K562 (cell line): ENCODE measurements around the gene ZNF780B. TPM values are rescaled to one million over a fixed set of nuclear protein-coding genes. Genes with fewer than 3 reads are reported as not detected.

Experiments used
- ATAC-seq: fragments of 200-7000 bp; cut with Tn5 transposase; 3 replicates; pipeline ENCODE4 v1.9.1; 2020; ENCODE audit warnings: moderate library complexity
- BruUV-seq: library from RNA; stranded (reverse); fragments of 400-500 nt; replicated peaks from 2 replicates; lab custom pipeline; 2021; lab: Mats Ljungman, UMichigan
- CTCF ChIA-PET: fragments of 300-600 bp; formaldehyde crosslinking; extraction: SDS; loops from one replicate; lab custom pipeline; 2021; ENCODE audit warnings: low intra/inter-chr PET ratio; lab: Yijun Ruan, JAX
- POLR2A ChIA-PET: fragments of 300-600, 350-650 bp; sonication (Branson Sonifier 250); formaldehyde crosslinking; extraction: SDS; loops from one replicate; lab custom pipeline; 2021; ENCODE audit warnings: antibody characterized with exemption, inconsistent platforms; lab: Yijun Ruan, JAX
- DNase-seq, 4 experiments: peaks; one replicate each; pipeline versions ENCODE4 v3.0.0 to v3.0.0-alpha.2; 2011 to 2018; ENCODE audit warnings: low spot score in 3 of 4, mixed read lengths in 3 of 4; ENCODE audit errors: extremely low read depth in 1 of 4
- FAIRE-seq: peaks from 2 replicates; lab custom pipeline; 2011; peaks lifted over from hg19 to GRCh38; lab: Jason Lieb, UNC
- H2AFZ ChIP-seq: 2 replicates; pipeline ENCODE4 v1.6.0; 2011; ENCODE audit warnings: low read depth, low read length, control low read depth, inconsistent platforms
- H3K27ac ChIP-seq: fragments of 200-600 bp; 3 replicates; pipeline ENCODE4 v1.8.0; 2011; ENCODE audit warnings: low read depth, mild to moderate bottlenecking, control low read depth, inconsistent platforms, low read length, moderate library complexity, mixed read lengths; ENCODE audit errors: extremely low read depth
- H3K27me3 ChIP-seq, 2 experiments: fragments of 300-600 bp in 1 of 2; 2 replicates in 1 of 2; 3 replicates in 1 of 2; pipeline versions ENCODE4 v1.6.0 to v1.8.0; 2011; ENCODE audit warnings: inconsistent platforms in 2 of 2, low read length in 2 of 2, mild to moderate bottlenecking in 1 of 2, mixed read lengths in 1 of 2, moderate library complexity in 1 of 2; ENCODE audit not compliant: control insufficient read depth in 2 of 2, insufficient read depth in 2 of 2
- H3K36me3 ChIP-seq: fragments of 300-600 bp; 3 replicates; pipeline ENCODE4 v1.8.0; 2011; ENCODE audit warnings: mild to moderate bottlenecking, low read length, inconsistent platforms; ENCODE audit not compliant: control insufficient read depth, insufficient read depth
- H3K4me1 ChIP-seq, 2 experiments: fragments of 200-600 bp in 1 of 2; replicated peaks in 1 of 2; 2 replicates in 1 of 2; 3 replicates in 1 of 2; pipeline versions ENCODE4 v1.5.1 to v1.8.0; 2011; ENCODE audit warnings: inconsistent platforms in 2 of 2, low read length in 2 of 2, mild to moderate bottlenecking in 1 of 2, mixed read lengths in 1 of 2, moderate library complexity in 1 of 2; ENCODE audit not compliant: control insufficient read depth in 2 of 2, insufficient read depth in 2 of 2
- H3K4me2 ChIP-seq: 2 replicates; pipeline ENCODE4 v1.6.1; 2011; ENCODE audit warnings: low read length, control low read depth, inconsistent platforms, mixed read lengths; ENCODE audit not compliant: insufficient read depth
- H3K4me3 ChIP-seq: fragments of 200-600 bp; sonication (generic), shearing (Covaris generic); 2 replicates; pipeline ENCODE4 v1.5.1; 2016; ENCODE audit warnings: control low read depth, inconsistent platforms
- H3K79me2 ChIP-seq: fragments of 200-600 bp; 3 replicates; pipeline ENCODE4 v1.8.0; 2011; ENCODE audit warnings: low read length, inconsistent platforms; ENCODE audit not compliant: control insufficient read depth, insufficient read depth
- H3K9ac ChIP-seq, 2 experiments: 2 replicates each; pipeline versions ENCODE4 v1.6.0 to v1.6.1; 2011; ENCODE audit warnings: low read depth in 2 of 2, low read length in 2 of 2, control low read depth in 1 of 2, inconsistent platforms in 1 of 2, mild to moderate bottlenecking in 1 of 2, mixed read lengths in 1 of 2; ENCODE audit not compliant: insufficient read depth in 1 of 2
- H3K9me1 ChIP-seq: one replicate; pipeline ENCODE4 v1.6.0; 2011; ENCODE audit warnings: inconsistent platforms, mild to moderate bottlenecking, low read length, moderate library complexity; ENCODE audit not compliant: control insufficient read depth, insufficient read depth
- H3K9me3 ChIP-seq: replicated peaks from 2 replicates; pipeline ENCODE4 v1.5.1; 2011; ENCODE audit warnings: low read depth, low read length, inconsistent platforms; ENCODE audit not compliant: control insufficient read depth, insufficient read depth
- H4K20me1 ChIP-seq: replicated peaks from 2 replicates; pipeline ENCODE4 v1.6.1; 2011; ENCODE audit warnings: low read length, inconsistent platforms, mixed read lengths; ENCODE audit not compliant: control insufficient read depth, insufficient read depth
- CBX1 ChIP-seq: sonication (generic); IDR thresholded peaks from 2 replicates; pipeline ENCODE4 v1.6.1; 2016; ENCODE audit warnings: antibody characterized with exemption, low read depth, mild to moderate bottlenecking
- CBX3 ChIP-seq, 2 experiments: IDR thresholded peaks; 1 replicate in 1 of 2; 2 replicates in 1 of 2; pipeline ENCODE4 v1.6.1; 2012; ENCODE audit warnings: inconsistent platforms in 2 of 2, low read length in 2 of 2, borderline replicate concordance in 1 of 2, control low read depth in 1 of 2
- CBX5 ChIP-seq: IDR thresholded peaks from 2 replicates; pipeline ENCODE4 v1.6.1; 2014; ENCODE audit warnings: low read depth, borderline replicate concordance
- CC2D1A ChIP-seq: fragments of 450-650 bp; IDR thresholded peaks from 2 replicates; pipeline ENCODE4 v1.6.1; 2017; ENCODE audit warnings: mild to moderate bottlenecking
- ELK1 ChIP-seq: sonication (generic); formaldehyde crosslinking; IDR thresholded peaks from 2 replicates; pipeline ENCODE4 v1.8.1; 2022; ENCODE audit warnings: missing genetic modification reagents
- MGA ChIP-seq: fragments of 450-650 bp; IDR thresholded peaks from 2 replicates; pipeline ENCODE4 v1.6.1; 2016; ENCODE audit warnings: mild to moderate bottlenecking, moderate library complexity
- RAD21 ChIP-seq, 2 experiments: fragments of 250-450 bp in 1 of 2; fragments of 450-650 bp in 1 of 2; sonication (Bioruptor Pico) in 1 of 2; formaldehyde crosslinking in 1 of 2; IDR thresholded peaks in 1 of 2; conservative IDR thresholded peaks in 1 of 2; 2 replicates each; pipeline versions ENCODE4 v1.4.0 to v1.8.0; 2020 to 2022; ENCODE audit warnings: mild to moderate bottlenecking in 2 of 2, moderate library complexity in 1 of 2
- SRSF7 ChIP-seq: fragments of 200-400 bp; formaldehyde crosslinking; optimal IDR thresholded peaks from 2 replicates; pipeline ENCODE3; 2017; ENCODE audit warnings: mild to moderate bottlenecking, low read depth, low read length
- TRIM28 ChIP-seq: fragments of 450-650 bp; IDR thresholded peaks from 2 replicates; pipeline ENCODE4 v1.6.1; 2017
- ZNF146 ChIP-seq: IDR thresholded peaks from one replicate; pipeline ENCODE4 v1.6.1; 2018; ENCODE audit warnings: missing compliant biosample characterization; ENCODE audit not compliant: unreplicated experiment
- WGBS: fragments of 100-300 bp; shearing (Covaris generic); methylation state at CpG from one replicate; pipeline ENCODE4 v1.1.6; 2016; ENCODE audit warnings: low coverage, mixed read lengths; ENCODE audit not compliant: insufficient coverage; ENCODE audit errors: missing lambda C conversion rate; 5-methylcytosine and 5-hydroxymethylcytosine counted together
- in situ Hi-C: fragments of 300-500 bp; cut with MboI; formaldehyde crosslinking; loops from 4 replicates; pipeline ENCODE4 v1.15.0; 2018; ENCODE audit warnings: inconsistent platforms, mixed read lengths
- intact Hi-C: fragments of 100-400 bp; cut with micrococcal nuclease; formaldehyde crosslinking; loops from 2 replicates; pipeline ENCODE4 v1.14.2; 2022
- polyA plus RNA-seq, 8 experiments: library from polyadenylated mRNA; depleted of rRNA in 4 of 8; stranded (reverse) in 5 of 8; unstranded in 3 of 8; fragments of >200 nt; fragmentation: Nextera tagmentation in 2 of 8; fragmentation: Illumina TruSeq in 1 of 8; extraction: Ambion mirVana in 2 of 8; extraction: Trizol in 1 of 8; gene quantifications; 2 replicates each; pipeline versions ENCODE4 v1.2.1 to v1.2.3, GENCODE V29; 2011 to 2014; ENCODE audit warnings: inconsistent platforms in 1 of 8, missing spikeins in 1 of 8
- total RNA-seq, 7 experiments: library from RNA; depleted of rRNA in 6 of 7; stranded (reverse); fragments of >200 nt in 6 of 7; fragmentation: Illumina TruSeq in 2 of 7; extraction: Trizol in 2 of 7; gene quantifications; 2 replicates each; pipeline versions ENCODE4 v1.2.1 to v1.2.3, GENCODE V29; 2011 to 2021; ENCODE audit warnings: low replicate concordance in 1 of 7

ZNF780B gene
- total and polyA plus RNA-seq, 9 of the 15 experiments (the other 6 are each of a cell fraction or from before 2014, with no cell fraction given), result 3.9 to 18.4 (median 8.8) TPM

DNA sequence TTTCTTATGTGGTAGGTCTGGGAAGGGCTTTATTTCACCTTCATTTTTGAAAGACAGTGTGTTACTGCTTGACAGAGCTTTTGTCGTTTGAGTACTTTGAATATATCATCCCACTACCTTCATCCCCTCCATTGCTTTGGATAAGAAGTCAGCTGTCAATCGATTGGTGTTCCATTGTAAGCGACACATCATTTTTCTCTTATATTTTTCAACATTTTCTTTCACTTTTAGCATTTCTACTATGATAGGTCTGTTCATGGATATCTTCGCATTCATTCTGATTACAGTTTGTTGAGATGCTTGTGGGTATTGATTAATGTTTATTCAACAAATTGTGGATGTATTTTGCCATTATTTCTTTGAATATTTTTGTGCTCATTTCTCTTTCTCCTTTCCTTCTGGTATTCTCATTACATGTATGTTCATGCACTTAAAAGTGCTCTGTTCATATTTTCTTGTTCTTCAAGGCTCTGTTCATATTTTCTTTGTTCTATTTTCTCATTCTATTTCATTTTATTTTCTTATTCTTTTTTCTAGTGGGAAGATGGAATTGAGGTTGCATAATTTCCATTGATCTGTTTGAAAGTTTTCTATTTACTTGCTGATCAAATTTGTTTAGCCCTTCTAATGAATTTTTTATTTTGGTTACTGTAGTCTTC is 30.0 kb downstream of the ZNF780B start:
- ChIA-PET CTCF (no interaction called here), POLR2A (no interaction called here)
- Histone ChIP-seq H3K79me2 (no peaks in the 10 kb centered on the region), H3K27ac (no peak overlapping the region), H3K4me3 (no peak overlapping the region), H3K9me1 (no peaks in the 10 kb centered on the region), H3K9ac (no peak overlapping the region), H3K4me2 (no peak overlapping the region), H3K27me3 (no peaks in the 10 kb centered on the region), H3K9me3 (peaks cover 12% of the 10 kb centered on the region), H3K4me1 (no peaks in the 10 kb centered on the region), H2AFZ (no peak overlapping the region), H4K20me1 (no peaks in the 10 kb centered on the region), H3K36me3 (no peaks in the 10 kb centered on the region)
- intact Hi-C loops (no loop called here), in situ Hi-C loops (no loop called here)
- BruUV-seq, result no TSS peak
- no peak for FAIRE-seq
- DNase-seq, result peak in 1 of 4 experiments; percentile 19
- no peak for ATAC-seq
- WGBS, result 12% methylated on average over 4 of the region's 4 CpGs
- TF ChIP-seq TRIM28 (peak; percentile 89), ZNF146 (CRISPR knock-in tag) (no peak), CBX5 (peak; percentile 93), CC2D1A (no peak), RAD21 (CRISPR knock-in tag; conservative IDR thresholded peaks at IDR 0.05 in 1 of 2, IDR thresholded peaks at IDR 0.05 in 1 of 2) (no peak), CBX1 (peak; percentile 56; the same call in 1 of the 2 replicates), CBX3 (IDR thresholded peaks at IDR 0.05; ENCODE audit: borderline replicate concordance in 1 of 2, low read length in 2 of 2) (peak in 1 of 2 experiments; percentile 98; a peak in 2 of 3 replicates), ELK1 (CRISPR knock-in tag) (no peak), MGA (peak; percentile 12; the same call in 1 of the 2 replicates), SRSF7 (no peak)
